Uterus (tissue), 4 donors: ENCODE measurements around the gene ZFPM1. TPM values are rescaled to one million over a fixed set of nuclear protein-coding genes. Genes with fewer than 3 reads are reported as not detected.

Experiments used
- DNase-seq, 2 donors: peaks; one replicate each; pipeline ENCODE4 v3.0.0-alpha.2; 2019 to 2020
- H3K27ac ChIP-seq, 2 donors: fragments of 200-600 bp; sonication (generic); 1 replicate in 1 of 2; 2 replicates in 1 of 2; pipeline ENCODE4 v1.5.1; 2016 to 2018
- H3K27me3 ChIP-seq, 2 donors: fragments of 200-600 bp; sonication (generic); one replicate each; pipeline ENCODE4 v1.5.1; 2018 to 2019; ENCODE audit warnings: control low read depth in 1 of 2
- H3K36me3 ChIP-seq, 2 donors: fragments of 200-600 bp; sonication (generic); one replicate each; pipeline ENCODE4 v1.5.1; 2019; ENCODE audit warnings: control low read depth in 1 of 2
- H3K4me1 ChIP-seq, 2 donors: fragments of 200-600 bp; sonication (generic); one replicate each; pipeline ENCODE4 v1.5.1; 2018 to 2019; ENCODE audit warnings: control low read depth in 1 of 2
- H3K4me3 ChIP-seq, 2 donors: fragments of 200-600 bp; sonication (generic); 1 replicate in 1 of 2; 2 replicates in 1 of 2; pipeline ENCODE4 v1.5.1; 2018 to 2019; ENCODE audit warnings: mild to moderate bottlenecking in 1 of 2
- H3K9me3 ChIP-seq, 2 donors: fragments of 200-600 bp; sonication (generic); one replicate each; pipeline ENCODE4 v1.5.1; 2019; ENCODE audit warnings: control low read depth in 1 of 2
- POLR2A ChIP-seq, 2 donors: fragments of 450-650 bp; IDR thresholded peaks; one replicate each; pipeline ENCODE4 v1.6.1; 2016; ENCODE audit warnings: antibody characterized with exemption in 2 of 2, mild to moderate bottlenecking in 1 of 2, moderate library complexity in 1 of 2
- intact Hi-C: fragments of 100-400 bp; cut with DNase I; formaldehyde crosslinking; loops from one replicate; pipeline ENCODE4 v1.15.1; 2023; ENCODE audit warnings: low total_unique reads
- total RNA-seq, 4 donors: library from RNA; depleted of rRNA in 3 of 4; stranded (reverse); fragments of >200 nt in 3 of 4; gene quantifications; one replicate each; pipeline versions ENCODE4 v1.1.0 to v1.2.4, GENCODE V29; 2014 to 2023
- TF ChIP-seq, protein P1 (sequence below), 4 experiments: fragments of 200-600 bp in 2 of 4; fragments of 450-650 bp in 2 of 4; sonication (generic) in 2 of 4; IDR thresholded peaks; one replicate each; pipeline ENCODE4 v1.5.1; 2016 to 2019; ENCODE audit warnings: antibody characterized with exemption in 4 of 4, mild to moderate bottlenecking in 2 of 4, moderate library complexity in 1 of 4
- donor health status: DM: yes; HTN: yes; CAD: no.

ZFPM1 gene
- total RNA-seq, 4 donors from 2014 or later, result under 0.01 to 6.9 (median 0.77) TPM

DNA sequence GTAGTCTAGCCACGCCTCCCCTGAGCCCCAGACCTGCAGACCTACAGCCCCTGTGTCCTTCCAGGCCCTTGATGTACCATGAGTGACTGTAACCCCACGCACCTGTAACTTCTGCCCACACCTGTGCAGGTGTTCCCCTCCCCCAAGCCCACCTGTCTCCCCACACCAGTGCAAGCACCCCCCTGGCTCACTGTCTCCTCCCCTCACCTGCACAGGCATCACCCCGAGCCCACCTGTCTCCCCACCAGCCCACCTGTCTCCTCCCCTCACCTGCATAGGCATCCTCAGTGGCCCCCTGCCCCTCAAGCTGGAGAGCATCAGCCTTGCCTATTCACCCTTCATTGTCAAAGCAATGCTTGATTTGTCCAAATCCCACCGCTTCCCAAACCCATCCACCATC, 84.8 kb downstream of the ZFPM1 start:
- TF ChIP-seq POLR2A (IDR thresholded peaks at IDR 0.05), result no peak
- TF ChIP-seq, protein P1, sequence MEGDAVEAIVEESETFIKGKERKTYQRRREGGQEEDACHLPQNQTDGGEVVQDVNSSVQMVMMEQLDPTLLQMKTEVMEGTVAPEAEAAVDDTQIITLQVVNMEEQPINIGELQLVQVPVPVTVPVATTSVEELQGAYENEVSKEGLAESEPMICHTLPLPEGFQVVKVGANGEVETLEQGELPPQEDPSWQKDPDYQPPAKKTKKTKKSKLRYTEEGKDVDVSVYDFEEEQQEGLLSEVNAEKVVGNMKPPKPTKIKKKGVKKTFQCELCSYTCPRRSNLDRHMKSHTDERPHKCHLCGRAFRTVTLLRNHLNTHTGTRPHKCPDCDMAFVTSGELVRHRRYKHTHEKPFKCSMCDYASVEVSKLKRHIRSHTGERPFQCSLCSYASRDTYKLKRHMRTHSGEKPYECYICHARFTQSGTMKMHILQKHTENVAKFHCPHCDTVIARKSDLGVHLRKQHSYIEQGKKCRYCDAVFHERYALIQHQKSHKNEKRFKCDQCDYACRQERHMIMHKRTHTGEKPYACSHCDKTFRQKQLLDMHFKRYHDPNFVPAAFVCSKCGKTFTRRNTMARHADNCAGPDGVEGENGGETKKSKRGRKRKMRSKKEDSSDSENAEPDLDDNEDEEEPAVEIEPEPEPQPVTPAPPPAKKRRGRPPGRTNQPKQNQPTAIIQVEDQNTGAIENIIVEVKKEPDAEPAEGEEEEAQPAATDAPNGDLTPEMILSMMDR (IDR thresholded peaks at IDR 0.05), result no peak
- H3K4me1 ChIP-seq, result peaks cover 0 to 15% of the 10 kb centered on the region in 2 donors
- H3K27me3 ChIP-seq, result no peaks in the 10 kb centered on the region
- intact Hi-C loops, result no loop called here
- H3K9me3 ChIP-seq, result peaks cover 0 to 4% of the 10 kb centered on the region in 2 donors
- no peak overlapping the region for H3K4me3 ChIP-seq
- H3K27ac ChIP-seq, result no peak overlapping the region
- DNase-seq, result no peak
- no peaks in the 10 kb centered on the region for H3K36me3 ChIP-seq

- Histone ChIP-seq H3K4me1 (peaks cover 0 to 9% of the 10 kb centered on the region in 2 donors), H3K36me3 (no peaks in the 10 kb centered on the region), H3K27ac (no peak overlapping the region), H3K27me3 (no peaks in the 10 kb centered on the region), H3K9me3 (peaks cover 0 to 9% of the 10 kb centered on the region in 2 donors), H3K4me3 (no peak overlapping the region)
- no peak for DNase-seq
- intact Hi-C loops, result no loop called here
- TF ChIP-seq POLR2A (IDR thresholded peaks at IDR 0.05), result no peak
- TF ChIP-seq, protein P1 (IDR thresholded peaks at IDR 0.05), result no peak
Observed at GRCh38 chr16:88538366-88539060, 85.4 kb downstream of the ZFPM1 start.

GRCh38 chr16:88539261-88539651, 86.2 kb downstream of the ZFPM1 start:
- no peaks in the 10 kb centered on the region for H3K27me3 ChIP-seq

GRCh38 chr16:88539652-88540345, 86.7 kb downstream of the ZFPM1 start:
- TF ChIP-seq, protein P1 (IDR thresholded peaks at IDR 0.05), result no peak
- no peak for TF ChIP-seq POLR2A (IDR thresholded peaks at IDR 0.05)
- H3K4me1 ChIP-seq, result peaks cover 0 to 8% of the 10 kb centered on the region in 2 donors
- H3K27me3 ChIP-seq, result no peaks in the 10 kb centered on the region
- intact Hi-C loops, result no loop called here
- no peak overlapping the region for H3K4me3 ChIP-seq
- H3K27ac ChIP-seq, result no peak overlapping the region
- DNase-seq, result no peak
- H3K36me3 ChIP-seq, result no peaks in the 10 kb centered on the region
- H3K9me3 ChIP-seq, result peaks cover 0 to 11% of the 10 kb centered on the region in 2 donors

More at GRCh38 chr16:88539261-88539651, 86.2 kb downstream of the ZFPM1 start:
- Histone ChIP-seq H3K9me3 (peaks cover 0 to 11% of the 10 kb centered on the region in 2 donors), H3K36me3 (no peaks in the 10 kb centered on the region), H3K27ac (no peak overlapping the region), H3K4me3 (no peak overlapping the region), H3K4me1 (peaks cover 0 to 9% of the 10 kb centered on the region in 2 donors)
- TF ChIP-seq, protein P1 (IDR thresholded peaks at IDR 0.05), result no peak
- TF ChIP-seq POLR2A (IDR thresholded peaks at IDR 0.05), result no peak
- intact Hi-C loops, result no loop called here
- no peak for DNase-seq

DNA sequence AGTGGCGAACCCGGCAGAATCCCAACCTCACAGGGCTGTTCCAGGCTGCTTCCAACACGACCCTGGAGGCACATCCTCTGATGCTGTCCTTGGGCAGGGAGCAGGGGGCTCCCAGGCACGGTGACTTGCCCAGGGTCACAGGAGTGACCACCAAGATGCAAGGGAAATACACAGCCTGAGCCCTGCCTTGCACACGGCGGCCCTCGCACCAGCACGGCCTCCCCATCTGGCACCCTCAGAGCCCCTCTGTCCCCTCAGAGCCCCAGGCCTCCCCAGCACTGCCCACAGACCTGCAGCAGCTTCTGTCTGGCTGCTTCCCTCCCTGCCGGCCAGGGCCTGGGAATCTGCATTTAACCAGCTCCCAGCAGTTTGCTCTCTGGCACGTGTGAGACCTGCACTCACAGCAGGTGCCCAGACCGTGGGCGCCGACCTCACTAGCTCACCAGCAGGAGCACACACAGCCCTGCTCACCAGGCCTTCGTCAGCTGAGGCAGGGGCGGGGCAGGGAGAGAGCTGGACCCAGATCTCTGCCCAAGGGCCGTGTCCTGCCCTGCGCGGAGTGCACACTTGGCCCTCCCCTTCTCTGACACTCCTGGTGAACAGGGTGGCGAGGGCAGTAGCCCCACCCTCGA, 87.4 kb downstream of the ZFPM1 start:
- no peak for DNase-seq
- intact Hi-C loops, result no loop called here
- Histone ChIP-seq H3K4me3 (no peak overlapping the region), H3K27ac (no peak overlapping the region), H3K4me1 (peaks cover 0 to 1% of the 10 kb centered on the region in 2 donors), H3K36me3 (no peaks in the 10 kb centered on the region), H3K27me3 (no peaks in the 10 kb centered on the region), H3K9me3 (peaks cover 0 to 11% of the 10 kb centered on the region in 2 donors)
- TF ChIP-seq, protein P1 (IDR thresholded peaks at IDR 0.05), result no peak
- TF ChIP-seq POLR2A (IDR thresholded peaks at IDR 0.05), result no peak
